Muscle layer of colon (tissue), 2 donors: ENCODE measurements around the gene TMSB4Y.

Experiments
- H3K27ac ChIP-seq: one replicate; pipeline ENCODE4 v1.7.0; 2013; ENCODE audit warnings: low read depth, mild to moderate bottlenecking, low read length, moderate library complexity
- H3K27me3 ChIP-seq, 2 donors: one replicate each; pipeline ENCODE4 v1.7.0; 2013; ENCODE audit warnings: low read length in 2 of 2, mild to moderate bottlenecking in 2 of 2; ENCODE audit not compliant: insufficient read depth in 2 of 2, control insufficient read depth in 1 of 2
- H3K36me3 ChIP-seq: one replicate; pipeline ENCODE4 v1.7.0; 2013; ENCODE audit warnings: mild to moderate bottlenecking, low read length; ENCODE audit not compliant: insufficient read depth
- H3K4me1 ChIP-seq: one replicate; pipeline ENCODE4 v1.7.0; 2013; ENCODE audit warnings: mild to moderate bottlenecking, low read length; ENCODE audit not compliant: insufficient read depth
- H3K4me3 ChIP-seq, 2 donors: one replicate each; pipeline ENCODE4 v1.7.0; 2013; ENCODE audit warnings: low read length in 2 of 2, low read depth in 1 of 2, mild to moderate bottlenecking in 1 of 2, moderate library complexity in 1 of 2
- H3K9ac ChIP-seq: one replicate; pipeline ENCODE4 v1.7.0; 2013; ENCODE audit warnings: low read length
- H3K9me3 ChIP-seq: one replicate; pipeline ENCODE4 v1.7.0; 2013; ENCODE audit warnings: mild to moderate bottlenecking, low read length
- donor health status: abdominal sarcoma.
- donor health status: Adenocarcinoma of cecum.

The TMSB4Y gene

GRCh38 chrY:13703568-13703968, at the start of gene TMSB4Y:
Gene TMSB4Y, plus strand, starts transcription at chrY:13703899.
- no peak within 1 kb of the TSS for H3K4me3 ChIP-seq
- no peak within 1 kb of the TSS for H3K27ac ChIP-seq
- H3K4me1 ChIP-seq: no peaks in the 10 kb centered on the region
- H3K27me3 ChIP-seq: no peaks in the 10 kb centered on the region
- H3K9ac ChIP-seq: no peak within 1 kb of the TSS
- no peaks in the 10 kb centered on the region for H3K36me3 ChIP-seq
- H3K9me3 ChIP-seq: no peaks in the 10 kb centered on the region

DNA sequence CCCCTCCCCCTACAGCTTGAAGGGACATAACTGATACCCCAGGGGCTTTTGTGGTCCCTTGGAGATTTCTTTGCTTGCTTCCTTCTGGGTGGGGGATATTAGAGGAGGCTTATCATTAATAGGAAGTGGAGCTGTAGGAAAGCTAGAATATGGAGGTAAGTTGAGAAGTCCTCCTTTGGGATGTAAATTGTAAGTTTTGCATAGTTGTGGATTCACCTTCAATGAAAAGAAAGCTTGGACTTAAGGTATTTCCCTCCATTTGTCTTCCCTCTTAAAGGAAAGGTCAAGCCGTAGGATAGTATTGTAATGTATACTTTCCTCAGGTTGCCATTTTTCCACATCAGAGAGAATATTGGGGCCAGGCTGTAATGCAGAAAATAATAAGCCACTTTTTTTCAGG, 39.5 kb upstream of the TMSB4Y start:
- H3K9ac ChIP-seq: no peak overlapping the region
- no peaks in the 10 kb centered on the region for H3K4me1 ChIP-seq
- no peak overlapping the region for H3K27ac ChIP-seq
- no peaks in the 10 kb centered on the region for H3K27me3 ChIP-seq
- no peak overlapping the region for H3K4me3 ChIP-seq
- H3K9me3 ChIP-seq: no peaks in the 10 kb centered on the region
- H3K36me3 ChIP-seq: no peaks in the 10 kb centered on the region

GRCh38 chrY:13671122-13671521, 32.6 kb upstream of the TMSB4Y start:
- Histone ChIP-seq H3K27me3 (no peaks in the 10 kb centered on the region), H3K27ac (no peak overlapping the region), H3K36me3 (no peaks in the 10 kb centered on the region), H3K4me3 (no peak overlapping the region), H3K9ac (no peak overlapping the region), H3K4me1 (no peaks in the 10 kb centered on the region), H3K9me3 (no peaks in the 10 kb centered on the region)

- H3K9ac ChIP-seq: no peak overlapping the region
- H3K27me3 ChIP-seq: no peaks in the 10 kb centered on the region
- H3K4me1 ChIP-seq: no peaks in the 10 kb centered on the region
- no peak overlapping the region for H3K27ac ChIP-seq
- H3K36me3 ChIP-seq: no peaks in the 10 kb centered on the region
- no peaks in the 10 kb centered on the region for H3K9me3 ChIP-seq
- no peak overlapping the region for H3K4me3 ChIP-seq
Measured at GRCh38 chrY:13702276-13702675, 1.4 kb upstream of the TMSB4Y start.

DNA sequence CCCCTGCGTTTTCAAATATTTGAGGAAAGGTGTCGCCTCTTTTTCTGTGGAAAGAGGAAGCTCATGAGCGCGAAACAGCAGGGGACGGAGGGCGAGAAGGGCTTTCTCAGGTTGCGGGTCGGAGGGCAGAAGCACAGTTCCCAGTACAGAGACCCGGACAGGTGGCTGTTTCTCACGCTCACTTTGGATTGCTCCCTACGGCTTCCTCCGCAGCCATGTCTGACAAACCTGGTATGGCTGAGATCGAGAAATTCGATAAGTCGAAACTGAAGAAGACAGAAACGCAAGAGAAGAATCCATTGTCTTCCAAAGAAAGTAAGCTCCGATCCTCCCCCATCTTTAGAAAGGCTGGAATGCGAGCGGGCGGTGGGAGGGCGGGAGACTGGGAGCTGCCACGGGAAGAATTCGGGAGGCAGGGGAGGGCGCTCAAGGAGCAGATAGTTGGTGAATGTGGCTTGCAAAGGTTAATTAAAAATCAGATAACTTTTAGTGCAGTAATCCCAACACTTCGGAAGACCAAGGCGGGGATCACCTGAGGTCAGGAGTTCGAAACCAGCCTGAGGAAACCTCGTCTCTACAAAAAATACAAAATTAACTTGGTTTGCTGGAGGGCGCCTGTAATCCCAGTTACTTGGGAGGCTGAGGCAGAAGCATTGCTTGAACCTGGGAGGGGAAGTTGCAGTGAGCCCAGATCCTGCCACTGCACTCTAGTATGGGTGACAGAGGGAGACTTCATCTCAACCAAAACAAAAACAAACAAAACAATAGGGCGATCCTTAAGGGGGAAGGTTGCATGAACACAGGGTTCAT, 627 bp downstream of the TMSB4Y start:
- Histone ChIP-seq H3K4me1 (no peaks in the 10 kb centered on the region), H3K27me3 (no peaks in the 10 kb centered on the region), H3K27ac (no peak overlapping the region), H3K9ac (no peak overlapping the region), H3K36me3 (no peaks in the 10 kb centered on the region), H3K4me3 (no peak overlapping the region), H3K9me3 (no peaks in the 10 kb centered on the region)

GRCh38 chrY:13705197-13705596, 1.5 kb downstream of the TMSB4Y start:
- no peaks in the 10 kb centered on the region for H3K4me1 ChIP-seq
- no peak overlapping the region for H3K4me3 ChIP-seq
- H3K9me3 ChIP-seq: no peaks in the 10 kb centered on the region
- H3K36me3 ChIP-seq: no peaks in the 10 kb centered on the region
- H3K27me3 ChIP-seq: no peaks in the 10 kb centered on the region
- no peak overlapping the region for H3K9ac ChIP-seq
- no peak overlapping the region for H3K27ac ChIP-seq

DNA sequence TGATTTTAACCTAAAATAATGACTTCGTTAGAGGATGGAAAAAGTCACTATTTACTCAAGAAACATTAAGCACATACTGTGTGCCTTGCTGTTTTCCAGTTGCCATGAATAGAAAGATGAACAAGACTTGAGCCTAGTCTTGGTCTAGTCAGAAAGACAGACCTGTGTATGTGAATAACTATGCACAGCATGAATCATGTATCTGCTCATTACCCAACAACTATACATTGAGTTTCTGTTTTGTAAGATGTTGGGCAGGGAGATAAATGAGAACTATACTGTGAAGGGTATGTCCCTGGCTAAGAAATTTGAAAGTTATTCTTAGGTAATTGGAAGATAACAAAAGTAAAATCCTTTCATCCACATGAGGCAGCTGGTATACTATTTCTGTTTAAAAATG, 4.3 kb downstream of the TMSB4Y start:
- Histone ChIP-seq H3K27me3 (no peaks in the 10 kb centered on the region), H3K4me1 (no peaks in the 10 kb centered on the region), H3K9ac (no peak overlapping the region), H3K27ac (no peak overlapping the region), H3K4me3 (no peak overlapping the region), H3K36me3 (no peaks in the 10 kb centered on the region), H3K9me3 (no peaks in the 10 kb centered on the region)

GRCh38 chrY:13718996-13719395, 15.3 kb downstream of the TMSB4Y start:
- Histone ChIP-seq H3K36me3 (no peaks in the 10 kb centered on the region), H3K9ac (no peak overlapping the region), H3K4me3 (no peak overlapping the region), H3K9me3 (no peaks in the 10 kb centered on the region), H3K27me3 (no peaks in the 10 kb centered on the region), H3K4me1 (no peaks in the 10 kb centered on the region), H3K27ac (no peak overlapping the region)

DNA sequence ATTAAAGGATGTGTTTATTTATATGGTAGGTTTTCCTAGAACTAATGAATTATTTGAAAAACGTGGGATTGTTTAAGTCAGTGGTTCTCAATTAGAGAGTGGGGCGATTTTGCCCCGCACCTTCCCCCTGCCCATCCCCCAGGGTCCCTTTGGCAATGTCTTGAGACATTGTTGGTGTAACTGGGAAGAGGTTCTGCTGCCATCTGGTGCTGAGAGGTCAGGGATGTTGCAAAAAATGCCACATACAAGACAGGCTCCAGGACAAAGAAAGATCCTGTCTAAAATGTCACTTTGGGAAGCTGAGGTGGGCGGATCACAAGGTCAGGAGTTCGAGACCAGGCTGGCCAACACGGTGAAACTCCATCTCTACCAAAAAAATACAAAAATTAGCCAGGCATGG, 25.8 kb downstream of the TMSB4Y start:
- Histone ChIP-seq H3K4me3 (no peak overlapping the region), H3K27me3 (no peaks in the 10 kb centered on the region), H3K9ac (no peak overlapping the region), H3K9me3 (no peaks in the 10 kb centered on the region), H3K4me1 (no peaks in the 10 kb centered on the region), H3K27ac (no peak overlapping the region), H3K36me3 (no peaks in the 10 kb centered on the region)

DNA sequence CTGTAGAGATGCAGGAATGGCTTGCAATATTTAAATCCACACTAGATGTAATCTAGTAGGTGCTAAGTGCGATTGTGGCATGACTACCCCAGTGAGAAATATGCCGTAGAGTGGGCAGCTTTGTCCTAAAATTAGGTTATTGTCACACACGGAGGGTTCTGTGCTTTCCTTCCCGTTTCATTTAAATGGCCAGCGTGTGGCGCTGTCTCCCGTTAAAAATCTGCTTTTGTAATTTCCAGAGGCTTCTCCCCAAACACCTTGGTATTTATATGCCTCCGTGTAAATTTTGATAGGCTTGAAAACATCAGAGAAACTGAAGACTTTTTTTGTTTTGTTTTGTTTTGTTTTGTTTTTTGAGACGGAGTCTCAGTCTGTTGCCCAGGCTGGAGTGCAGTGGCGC, 34.9 kb downstream of the TMSB4Y start:
- H3K9ac ChIP-seq: no peak overlapping the region
- no peaks in the 10 kb centered on the region for H3K36me3 ChIP-seq
- no peak overlapping the region for H3K4me3 ChIP-seq
- H3K9me3 ChIP-seq: no peaks in the 10 kb centered on the region
- H3K27ac ChIP-seq: no peak overlapping the region
- no peaks in the 10 kb centered on the region for H3K27me3 ChIP-seq
- no peaks in the 10 kb centered on the region for H3K4me1 ChIP-seq

DNA sequence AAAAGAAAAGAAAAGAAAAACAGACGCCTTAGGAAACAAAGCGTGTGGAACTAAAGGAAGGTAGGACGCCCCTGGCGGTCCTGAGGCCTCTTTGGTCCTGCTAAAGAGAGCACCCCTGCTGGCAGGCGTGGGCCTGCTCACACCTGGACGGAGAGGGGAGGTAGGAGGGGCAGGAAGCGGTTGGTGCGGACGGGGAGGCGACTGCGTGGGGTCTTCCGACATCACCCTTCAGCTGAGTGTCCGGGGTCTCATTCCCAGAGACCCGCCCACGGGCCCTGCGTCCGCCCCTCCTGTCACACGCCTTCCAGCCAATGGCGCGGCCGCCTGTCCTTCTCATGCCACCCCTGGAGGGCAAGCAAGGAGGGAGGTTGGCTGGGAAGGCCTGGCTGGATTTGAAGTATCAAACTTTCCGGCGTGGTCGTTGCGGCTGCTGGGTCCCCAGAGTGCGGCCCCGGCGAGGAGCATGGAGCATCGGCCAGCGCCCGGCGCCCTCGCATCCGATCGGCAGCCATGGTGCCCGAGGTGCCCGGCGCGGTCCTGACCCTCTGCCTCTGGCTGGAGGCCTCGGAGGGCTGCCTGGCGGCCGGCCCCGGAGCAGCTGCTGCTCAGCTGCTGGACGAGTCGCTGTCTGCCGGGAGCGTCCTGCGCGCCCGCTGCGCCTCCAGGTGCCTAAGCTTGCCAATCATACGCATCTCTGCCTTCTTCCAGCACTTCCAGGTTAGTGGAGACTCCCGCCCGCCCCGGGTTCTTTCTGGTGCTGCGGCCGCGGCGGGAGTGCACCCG, 47.8 kb downstream of the TMSB4Y start:
- H3K27me3 ChIP-seq: no peaks in the 10 kb centered on the region
- H3K27ac ChIP-seq: no peak overlapping the region
- H3K36me3 ChIP-seq: no peaks in the 10 kb centered on the region
- H3K9ac ChIP-seq: no peak overlapping the region
- no peaks in the 10 kb centered on the region for H3K9me3 ChIP-seq
- no peak overlapping the region for H3K4me3 ChIP-seq
- no peaks in the 10 kb centered on the region for H3K4me1 ChIP-seq
